SK-N-MC (cell line): Measurements from ENCODE around the gene LINC00237.

ENCODE experiments used
- EZH2 ChIP-seq: fragments of 200-600 bp; sonication (generic); IDR thresholded peaks from one replicate; pipeline ENCODE4 v1.6.1; 2017; ENCODE audit warnings: antibody characterized with exemption
- FOXP2 ChIP-seq: optimal IDR thresholded peaks from 2 replicates; pipeline ENCODE3; 2011; ENCODE audit warnings: mild to moderate bottlenecking, moderate library complexity; ENCODE audit not compliant: insufficient read depth; ENCODE audit errors: extremely low read length, control extremely low read depth
- POLR2AphosphoS5 ChIP-seq: IDR thresholded peaks from 2 replicates; pipeline ENCODE4 v1.6.1; 2012; ENCODE audit warnings: mild to moderate bottlenecking, low read depth, low read length, borderline replicate concordance

DNA sequence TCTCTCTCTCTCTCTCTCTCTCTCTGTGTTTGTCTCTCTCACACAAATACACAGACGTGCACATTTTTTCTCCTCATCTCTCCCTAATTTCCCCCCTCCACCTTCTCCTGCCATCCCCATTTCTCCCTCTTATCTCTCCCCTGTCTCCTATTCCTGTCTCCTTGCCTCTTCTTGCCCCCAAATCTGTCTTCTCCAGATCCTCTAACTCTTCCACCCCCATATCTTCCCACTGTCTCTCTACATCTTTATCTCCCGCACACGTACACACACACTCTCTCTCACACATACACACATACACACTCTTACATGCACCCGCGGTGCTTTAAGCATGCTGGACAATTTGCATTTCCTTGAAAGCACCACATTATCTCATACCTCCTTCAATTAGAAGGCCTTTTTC is 35.7 kb upstream of the LINC00237 start:
- TF ChIP-seq EZH2 (no peak), POLR2AphosphoS5 (no peak), FOXP2 (no peak)
